ENCODE measurements around the gene CHL1.

Gene CHL1

GRCh38 chr3:196311-197148 lies at the start of gene CHL1:
CHL1 (plus strand) TSS chr3:196763; CDS start chr3:319777, 123,014 bp downstream.
- H3K4me3 ChIP-seq (ENCODE audit: low read depth in 1 of 5, low read length in 5 of 5) = peak within 1 kb of the TSS; percentile 68 to 80 (median 70)
- H3K9me3 ChIP-seq (ENCODE audit: control insufficient read depth in 5 of 5, low read length in 5 of 5) = no peaks in the 10 kb centered on the region
- peak within 1 kb of the TSS; percentile 37 for H3K27ac ChIP-seq (ENCODE audit: low read depth, low read length)
- peaks cover 0 to 17% (median 4%) of the 10 kb centered on the region in 5 donors for H3K27me3 ChIP-seq (ENCODE audit: control insufficient read depth in 5 of 5, insufficient read depth in 4 of 5, low read length in 5 of 5)
- H3K36me3 ChIP-seq (ENCODE audit: control insufficient read depth in 5 of 5, insufficient read depth in 5 of 5, low read length in 5 of 5) = no peaks in the 10 kb centered on the region
- peaks cover 0 to 30% (median 22%) of the 10 kb centered on the region in 5 donors for H3K4me1 ChIP-seq (ENCODE audit: control insufficient read depth in 5 of 5, insufficient read depth in 5 of 5, low read length in 5 of 5)
- peak within 1 kb of the TSS in 4 of 5 donors; percentile 30 to 80 (median 60) for H3K9ac ChIP-seq (ENCODE audit: low read length in 5 of 5)

GRCh38 chr3:151614-152189 lies 44.9 kb upstream of the CHL1 start:
- Histone ChIP-seq H3K4me3 (ENCODE audit: low read depth in 1 of 5, low read length in 5 of 5) (no peak overlapping the region), H3K9me3 (ENCODE audit: control insufficient read depth in 5 of 5, low read length in 5 of 5) (no peaks in the 10 kb centered on the region), H3K27ac (ENCODE audit: low read depth, low read length) (no peak overlapping the region), H3K36me3 (ENCODE audit: control insufficient read depth in 5 of 5, insufficient read depth in 5 of 5, low read length in 5 of 5) (no peaks in the 10 kb centered on the region), H3K27me3 (ENCODE audit: control insufficient read depth in 5 of 5, insufficient read depth in 4 of 5, low read length in 5 of 5) (no peaks in the 10 kb centered on the region), H3K4me1 (ENCODE audit: control insufficient read depth in 5 of 5, insufficient read depth in 5 of 5, low read length in 5 of 5) (peaks cover 0 to 2% (median 0%) of the 10 kb centered on the region in 5 donors), H3K9ac (ENCODE audit: low read length in 5 of 5) (no peak overlapping the region)

GRCh38 chr3:159974-160373 lies 36.6 kb upstream of the CHL1 start:
- H3K27me3 ChIP-seq (ENCODE audit: control insufficient read depth in 5 of 5, insufficient read depth in 4 of 5, low read length in 5 of 5) = no peaks in the 10 kb centered on the region
- no peaks in the 10 kb centered on the region for H3K9me3 ChIP-seq (ENCODE audit: control insufficient read depth in 5 of 5, low read length in 5 of 5)
- H3K4me1 ChIP-seq (ENCODE audit: control insufficient read depth in 5 of 5, insufficient read depth in 5 of 5, low read length in 5 of 5) = no peaks in the 10 kb centered on the region
- H3K27ac ChIP-seq (ENCODE audit: low read depth, low read length) = no peak overlapping the region
- H3K36me3 ChIP-seq (ENCODE audit: control insufficient read depth in 5 of 5, insufficient read depth in 5 of 5, low read length in 5 of 5) = no peaks in the 10 kb centered on the region
- H3K9ac ChIP-seq (ENCODE audit: low read length in 5 of 5) = no peak overlapping the region
- H3K4me3 ChIP-seq (ENCODE audit: low read depth in 1 of 5, low read length in 5 of 5) = no peak overlapping the region

- no peak overlapping the region for H3K27ac ChIP-seq (ENCODE audit: low read depth, low read length)
- no peaks in the 10 kb centered on the region for H3K4me1 ChIP-seq (ENCODE audit: control insufficient read depth in 5 of 5, insufficient read depth in 5 of 5, low read length in 5 of 5)
- no peaks in the 10 kb centered on the region for H3K9me3 ChIP-seq (ENCODE audit: control insufficient read depth in 5 of 5, low read length in 5 of 5)
Measured at GRCh38 chr3:166071-166470, 30.5 kb upstream of the CHL1 start.

GRCh38 chr3:166799-167198 lies 29.8 kb upstream of the CHL1 start:
- Histone ChIP-seq H3K4me3 (ENCODE audit: low read depth in 1 of 5, low read length in 5 of 5) (no peak overlapping the region), H3K36me3 (ENCODE audit: control insufficient read depth in 5 of 5, insufficient read depth in 5 of 5, low read length in 5 of 5) (no peaks in the 10 kb centered on the region), H3K9me3 (ENCODE audit: control insufficient read depth in 5 of 5, low read length in 5 of 5) (no peaks in the 10 kb centered on the region), H3K27ac (ENCODE audit: low read depth, low read length) (no peak overlapping the region), H3K4me1 (ENCODE audit: control insufficient read depth in 5 of 5, insufficient read depth in 5 of 5, low read length in 5 of 5) (no peaks in the 10 kb centered on the region), H3K27me3 (ENCODE audit: control insufficient read depth in 5 of 5, insufficient read depth in 4 of 5, low read length in 5 of 5) (no peaks in the 10 kb centered on the region), H3K9ac (ENCODE audit: low read length in 5 of 5) (no peak overlapping the region)

More at GRCh38 chr3:166071-166470, 30.5 kb upstream of the CHL1 start:
- H3K4me3 ChIP-seq (ENCODE audit: low read depth in 1 of 5, low read length in 5 of 5) = no peak overlapping the region
- no peaks in the 10 kb centered on the region for H3K27me3 ChIP-seq (ENCODE audit: control insufficient read depth in 5 of 5, insufficient read depth in 4 of 5, low read length in 5 of 5)
- no peaks in the 10 kb centered on the region for H3K36me3 ChIP-seq (ENCODE audit: control insufficient read depth in 5 of 5, insufficient read depth in 5 of 5, low read length in 5 of 5)
- H3K9ac ChIP-seq (ENCODE audit: low read length in 5 of 5) = no peak overlapping the region

GRCh38 chr3:173886-174285 lies 22.7 kb upstream of the CHL1 start:
- Histone ChIP-seq H3K4me1 (ENCODE audit: control insufficient read depth in 5 of 5, insufficient read depth in 5 of 5, low read length in 5 of 5) (peaks cover 0 to 13% (median 5%) of the 10 kb centered on the region in 5 donors), H3K9me3 (ENCODE audit: control insufficient read depth in 5 of 5, low read length in 5 of 5) (no peaks in the 10 kb centered on the region), H3K27me3 (ENCODE audit: control insufficient read depth in 5 of 5, insufficient read depth in 4 of 5, low read length in 5 of 5) (no peaks in the 10 kb centered on the region), H3K27ac (ENCODE audit: low read depth, low read length) (peak overlapping the region; percentile 18), H3K4me3 (ENCODE audit: low read depth in 1 of 5, low read length in 5 of 5) (peak overlapping the region; percentile 13 to 40 (median 29)), H3K36me3 (ENCODE audit: control insufficient read depth in 5 of 5, insufficient read depth in 5 of 5, low read length in 5 of 5) (no peaks in the 10 kb centered on the region), H3K9ac (ENCODE audit: low read length in 5 of 5) (no peak overlapping the region)

GRCh38 chr3:184976-185375 lies 11.6 kb upstream of the CHL1 start:
- no peaks in the 10 kb centered on the region for H3K9me3 ChIP-seq (ENCODE audit: control insufficient read depth in 5 of 5, low read length in 5 of 5)
- no peak overlapping the region for H3K9ac ChIP-seq (ENCODE audit: low read length in 5 of 5)
- no peaks in the 10 kb centered on the region for H3K27me3 ChIP-seq (ENCODE audit: control insufficient read depth in 5 of 5, insufficient read depth in 4 of 5, low read length in 5 of 5)
- H3K4me1 ChIP-seq (ENCODE audit: control insufficient read depth in 5 of 5, insufficient read depth in 5 of 5, low read length in 5 of 5) = no peaks in the 10 kb centered on the region
- H3K36me3 ChIP-seq (ENCODE audit: control insufficient read depth in 5 of 5, insufficient read depth in 5 of 5, low read length in 5 of 5) = no peaks in the 10 kb centered on the region
- no peak overlapping the region for H3K4me3 ChIP-seq (ENCODE audit: low read depth in 1 of 5, low read length in 5 of 5)
- H3K27ac ChIP-seq (ENCODE audit: low read depth, low read length) = no peak overlapping the region

GRCh38 chr3:192215-192929 lies 4.2 kb upstream of the CHL1 start:
- H3K9me3 ChIP-seq (ENCODE audit: control insufficient read depth in 5 of 5, low read length in 5 of 5) = no peaks in the 10 kb centered on the region
- peaks cover 0 to 20% (median 12%) of the 10 kb centered on the region in 5 donors for H3K4me1 ChIP-seq (ENCODE audit: control insufficient read depth in 5 of 5, insufficient read depth in 5 of 5, low read length in 5 of 5)
- no peaks in the 10 kb centered on the region for H3K36me3 ChIP-seq (ENCODE audit: control insufficient read depth in 5 of 5, insufficient read depth in 5 of 5, low read length in 5 of 5)
- H3K27me3 ChIP-seq (ENCODE audit: control insufficient read depth in 5 of 5, insufficient read depth in 4 of 5, low read length in 5 of 5) = peaks cover 0 to 11% (median 3%) of the 10 kb centered on the region in 5 donors
- H3K27ac ChIP-seq (ENCODE audit: low read depth, low read length) = no peak overlapping the region
- H3K4me3 ChIP-seq (ENCODE audit: low read depth in 1 of 5, low read length in 5 of 5) = no peak overlapping the region
- H3K9ac ChIP-seq (ENCODE audit: low read length in 5 of 5) = no peak overlapping the region

- H3K4me1 ChIP-seq (ENCODE audit: control insufficient read depth in 5 of 5, insufficient read depth in 5 of 5, low read length in 5 of 5) = peaks cover 0 to 30% (median 22%) of the 10 kb centered on the region in 5 donors
- H3K27ac ChIP-seq (ENCODE audit: low read depth, low read length) = peak overlapping the region; percentile 55
- H3K9ac ChIP-seq (ENCODE audit: low read length in 5 of 5) = no peak overlapping the region
- no peaks in the 10 kb centered on the region for H3K36me3 ChIP-seq (ENCODE audit: control insufficient read depth in 5 of 5, insufficient read depth in 5 of 5, low read length in 5 of 5)
- no peaks in the 10 kb centered on the region for H3K9me3 ChIP-seq (ENCODE audit: control insufficient read depth in 5 of 5, low read length in 5 of 5)
- H3K4me3 ChIP-seq (ENCODE audit: low read depth in 1 of 5, low read length in 5 of 5) = no peak overlapping the region
- H3K27me3 ChIP-seq (ENCODE audit: control insufficient read depth in 5 of 5, insufficient read depth in 4 of 5, low read length in 5 of 5) = peaks cover 0 to 17% (median 4%) of the 10 kb centered on the region in 5 donors
Measured at GRCh38 chr3:194001-194400, 2.6 kb upstream of the CHL1 start.

- H3K4me3 ChIP-seq (ENCODE audit: low read depth in 1 of 5, low read length in 5 of 5) = no peak overlapping the region
- H3K4me1 ChIP-seq (ENCODE audit: control insufficient read depth in 5 of 5, insufficient read depth in 5 of 5, low read length in 5 of 5) = peaks cover 0 to 30% (median 22%) of the 10 kb centered on the region in 5 donors
- peaks cover 0 to 17% (median 4%) of the 10 kb centered on the region in 5 donors for H3K27me3 ChIP-seq (ENCODE audit: control insufficient read depth in 5 of 5, insufficient read depth in 4 of 5, low read length in 5 of 5)
- no peak overlapping the region for H3K27ac ChIP-seq (ENCODE audit: low read depth, low read length)
- no peaks in the 10 kb centered on the region for H3K36me3 ChIP-seq (ENCODE audit: control insufficient read depth in 5 of 5, insufficient read depth in 5 of 5, low read length in 5 of 5)
- no peak overlapping the region for H3K9ac ChIP-seq (ENCODE audit: low read length in 5 of 5)
- no peaks in the 10 kb centered on the region for H3K9me3 ChIP-seq (ENCODE audit: control insufficient read depth in 5 of 5, low read length in 5 of 5)
Measured at GRCh38 chr3:194421-194820, 2.1 kb upstream of the CHL1 start.

All from subcutaneous abdominal adipose tissue (tissue), 5 donors.